GM19025 (cell line): ENCODE results near the gene FOCAD.
"Not testable (repeated sequence)": the region's sequence is repeated elsewhere in the genome, so short reads cannot be mapped to it uniquely, and the experiment has no call there.

Source experiments
- ATAC-seq: cut with Tn5 transposase; IDR thresholded peaks from one replicate; pipeline ENCODE4 v1.9.1; 2021; ENCODE audit warnings: mild to moderate bottlenecking, low read depth, moderate library complexity; ENCODE audit not compliant: unreplicated experiment

Gene FOCAD

GRCh38 chr9:20944507-20944906 is 260.4 kb downstream of the FOCAD start:
- no peak for ATAC-seq

DNA sequence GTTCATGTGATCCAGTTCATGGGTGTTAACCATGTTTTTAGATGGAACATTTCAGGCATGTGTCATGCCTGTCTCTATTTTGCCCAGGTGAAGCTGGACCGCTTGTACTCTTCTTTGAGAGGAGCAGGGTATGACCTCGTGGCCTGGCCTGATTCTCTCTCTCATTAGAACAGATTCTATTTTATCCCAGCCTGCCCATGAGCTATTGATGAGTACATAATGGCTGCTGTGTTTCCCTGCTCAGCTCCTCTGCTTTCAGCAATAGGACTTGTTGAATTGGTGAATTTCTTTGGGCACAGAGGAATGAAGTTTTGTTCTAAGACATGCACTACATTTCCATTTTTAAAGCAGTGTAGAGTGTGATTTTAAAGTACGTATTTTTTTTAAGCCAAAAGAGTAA is 261.2 kb downstream of the FOCAD start:
- no peak for ATAC-seq

DNA sequence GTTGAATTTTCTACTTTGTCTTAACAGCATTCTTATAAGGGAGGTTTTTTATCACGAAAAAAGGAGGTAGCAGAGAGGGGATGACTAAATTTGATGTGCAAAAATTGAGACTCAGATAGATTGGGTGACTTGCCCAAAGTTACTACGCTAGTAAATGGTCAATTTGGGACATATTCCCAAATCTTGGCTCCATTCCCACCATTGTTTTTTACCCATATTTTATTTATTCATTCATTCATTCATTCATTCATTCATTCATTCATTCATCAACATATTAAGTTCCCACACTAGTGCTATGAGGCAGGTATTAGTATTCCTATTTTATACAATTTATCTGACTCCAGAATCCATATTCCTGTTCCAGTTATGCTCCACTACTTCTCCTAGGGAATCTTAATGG is 261.8 kb downstream of the FOCAD start:
- no peak for ATAC-seq

DNA sequence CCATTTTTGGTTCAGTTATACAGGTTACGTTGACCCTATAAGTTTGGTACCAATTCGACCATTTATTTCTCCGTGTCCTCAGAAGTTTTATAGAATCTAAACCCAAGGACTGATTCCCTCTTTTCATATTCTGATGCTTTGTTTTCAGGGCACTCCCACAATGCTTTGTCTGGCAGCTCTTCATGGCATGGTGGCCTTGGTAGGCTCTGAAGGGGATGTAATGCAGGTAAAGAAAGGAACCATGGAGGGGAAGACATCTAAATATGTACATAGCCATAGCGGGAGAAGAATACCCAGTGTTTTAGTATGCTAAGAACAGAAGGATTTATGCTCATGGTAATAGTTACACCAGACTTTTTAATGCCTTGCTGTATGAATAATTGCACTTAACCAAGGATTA is 264.6 kb downstream of the FOCAD start:
- no peak for ATAC-seq

- ATAC-seq = no peak
These were observed 266.6 kb downstream of the FOCAD start for GRCh38 chr9:20950707-20951106.

DNA sequence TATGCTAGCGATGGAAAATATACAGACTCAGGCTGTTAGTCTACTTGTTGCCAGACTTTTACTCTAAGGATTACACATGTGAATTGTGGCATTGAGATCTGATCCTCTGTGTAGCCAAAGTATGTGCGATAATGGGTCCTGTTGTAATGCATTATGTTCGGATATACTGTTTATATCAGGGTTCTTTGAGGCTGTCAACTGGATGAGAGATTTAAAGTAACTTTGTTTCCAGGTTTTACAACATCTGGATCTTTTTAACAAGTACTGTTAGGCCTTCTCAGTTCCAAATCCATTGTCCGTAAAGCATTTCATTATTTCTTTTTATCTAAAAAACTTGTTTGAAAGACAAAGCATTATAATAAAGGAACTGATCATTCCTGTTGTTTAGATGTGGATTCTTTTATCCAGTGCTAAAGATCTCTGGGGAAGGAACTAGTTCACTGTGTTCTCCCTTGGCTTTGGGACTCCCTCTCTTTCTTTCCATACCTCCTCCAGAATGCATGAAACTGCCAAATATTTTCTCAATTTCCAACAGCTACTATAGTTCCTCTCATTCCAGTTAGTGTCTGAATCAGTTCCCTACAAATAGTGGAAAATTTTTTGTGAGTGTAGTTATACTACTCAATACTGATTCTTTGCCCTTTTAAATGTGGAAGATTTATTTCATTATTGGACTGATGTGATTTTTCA is 278.6 kb downstream of the FOCAD start:
- ATAC-seq = no peak

- no peak for ATAC-seq
These were observed 288.6 kb downstream of the FOCAD start for GRCh38 chr9:20972684-20973083.

DNA sequence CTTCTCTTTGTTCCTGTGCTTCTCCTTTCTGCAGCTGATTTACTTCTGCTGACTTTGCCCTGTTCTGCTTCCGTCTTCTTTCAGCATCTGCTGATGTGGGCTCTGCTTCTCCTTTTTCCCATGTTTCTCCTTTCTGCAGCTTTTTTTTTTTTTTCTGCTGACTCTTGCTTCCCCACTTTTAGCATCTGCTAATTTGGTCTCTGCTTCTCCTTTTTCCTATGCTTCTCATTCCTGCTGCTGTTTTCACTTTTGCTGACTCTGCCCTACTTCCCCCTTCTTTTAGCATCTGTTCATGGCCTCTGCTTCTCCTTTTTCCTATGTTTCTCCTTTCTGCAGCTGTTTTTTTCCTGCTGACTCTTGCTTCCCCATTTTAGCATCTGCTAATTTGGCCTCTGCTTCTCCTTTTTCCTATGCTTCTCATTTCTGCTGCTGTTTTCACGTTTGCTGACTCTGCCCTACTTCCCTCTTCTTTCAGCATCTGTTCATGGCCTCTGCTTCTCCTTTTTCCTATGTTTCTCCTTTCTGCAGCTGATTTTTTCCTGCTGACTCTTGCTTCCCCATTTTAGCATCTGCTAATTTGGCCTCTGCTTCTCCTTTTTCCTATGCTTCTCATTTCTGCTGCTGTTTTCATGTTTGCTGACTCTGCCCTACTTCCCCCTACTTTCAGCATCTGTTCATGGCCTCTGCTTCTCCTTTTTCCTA is 289.3 kb downstream of the FOCAD start:
- not testable (repeated sequence) for ATAC-seq

- not testable (repeated sequence) for ATAC-seq
These were observed 290.3 kb downstream of the FOCAD start for GRCh38 chr9:20974191-20974938.

DNA sequence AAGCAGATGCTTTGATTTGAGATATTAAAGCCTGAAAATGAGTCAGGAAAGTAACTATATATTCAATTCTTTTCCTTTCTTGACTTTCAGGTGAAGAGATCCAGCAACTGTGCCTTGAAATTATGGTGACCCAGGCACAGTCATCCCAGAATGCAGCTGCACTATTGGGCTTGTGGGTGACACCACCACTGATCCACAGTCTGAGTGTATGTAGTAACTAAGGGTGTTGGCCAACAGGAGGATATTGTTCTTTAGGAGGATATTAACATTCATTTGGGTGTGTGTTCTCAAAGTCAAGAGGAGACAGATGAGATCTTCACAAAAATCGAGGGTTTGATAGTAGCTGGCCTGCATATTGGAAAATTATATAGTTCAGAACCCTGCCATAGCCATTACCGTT is 294.2 kb downstream of the FOCAD start:
- ATAC-seq = no peak

GRCh38 chr9:20980832-20981455 is 296.9 kb downstream of the FOCAD start:
- no peak for ATAC-seq

GRCh38 chr9:20981486-20981885 is 297.4 kb downstream of the FOCAD start:
- ATAC-seq = no peak

DNA sequence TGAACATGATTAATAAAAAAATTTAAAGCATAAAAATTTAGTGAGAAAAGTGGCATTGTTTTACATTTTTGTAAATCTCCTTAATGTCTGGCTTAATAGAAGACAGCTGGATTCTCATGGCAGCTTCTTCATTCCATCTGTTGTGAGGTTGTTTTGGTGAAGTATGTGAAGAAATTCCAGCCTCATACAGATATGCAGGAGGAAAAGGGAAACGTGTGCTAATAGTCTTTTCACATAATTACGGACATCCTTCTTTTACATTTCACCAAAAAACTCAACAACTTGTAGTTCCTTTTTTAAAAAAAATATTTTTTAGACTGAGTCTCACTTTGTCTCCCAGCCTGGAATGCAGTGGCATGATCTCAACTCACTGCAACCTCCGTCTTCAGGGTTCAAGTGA is 300.4 kb downstream of the FOCAD start:
- no peak for ATAC-seq

DNA sequence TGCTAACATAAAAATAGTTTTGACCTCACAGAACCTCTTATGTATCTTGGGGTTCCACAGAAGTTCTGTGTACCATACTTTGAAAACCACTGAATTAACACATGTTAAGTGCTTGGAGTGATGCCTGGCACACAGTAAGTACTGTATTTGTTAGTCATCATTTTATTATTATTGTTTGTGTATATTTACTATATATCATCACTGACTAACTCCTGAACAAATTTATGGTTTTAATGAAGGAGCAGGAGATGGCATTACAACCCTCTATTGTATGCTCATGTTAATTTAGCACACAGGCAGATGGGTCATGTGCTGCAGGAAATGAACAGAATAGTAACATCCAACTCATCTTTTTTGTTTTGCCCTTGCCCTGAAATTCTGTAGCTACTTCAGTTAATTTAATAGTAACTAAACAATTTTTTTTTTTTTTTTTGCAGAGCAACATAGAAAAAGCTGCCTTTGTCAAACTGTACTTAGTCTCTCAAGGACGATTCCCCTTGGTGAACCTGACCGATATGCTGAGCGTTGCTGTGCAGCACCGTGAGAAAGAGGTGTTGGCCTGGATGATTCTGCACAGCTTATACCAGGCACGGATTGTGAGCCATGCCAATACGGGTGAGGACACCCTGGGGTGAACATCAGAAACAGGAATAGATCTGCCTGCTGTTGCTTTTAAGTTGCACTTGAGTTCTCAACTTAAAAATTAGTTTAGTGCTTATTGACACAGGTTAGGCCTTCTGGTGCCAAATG is 302.0 kb downstream of the FOCAD start:
- no peak for ATAC-seq

- ATAC-seq = no peak
These were observed 303.5 kb downstream of the FOCAD start for GRCh38 chr9:20987521-20987920.

DNA sequence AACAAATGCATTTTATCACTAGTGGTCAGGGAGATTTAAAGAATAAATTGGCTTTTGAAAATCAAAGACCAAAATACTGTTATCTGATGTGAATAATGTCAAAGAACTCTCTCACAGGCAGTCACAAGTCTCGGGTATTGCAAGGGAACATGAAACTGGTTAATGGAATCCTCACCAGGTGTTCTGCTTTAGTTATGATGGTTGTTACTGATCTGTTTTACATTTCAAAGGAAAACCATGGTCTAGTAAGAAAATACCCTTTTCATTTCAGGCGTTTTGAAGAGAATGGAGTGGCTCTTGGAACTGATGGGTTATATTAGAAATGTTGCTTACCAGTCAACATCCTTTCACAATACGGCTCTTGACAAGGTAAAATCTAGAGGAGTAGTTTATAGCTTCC is 304.0 kb downstream of the FOCAD start:
- no peak for ATAC-seq

DNA sequence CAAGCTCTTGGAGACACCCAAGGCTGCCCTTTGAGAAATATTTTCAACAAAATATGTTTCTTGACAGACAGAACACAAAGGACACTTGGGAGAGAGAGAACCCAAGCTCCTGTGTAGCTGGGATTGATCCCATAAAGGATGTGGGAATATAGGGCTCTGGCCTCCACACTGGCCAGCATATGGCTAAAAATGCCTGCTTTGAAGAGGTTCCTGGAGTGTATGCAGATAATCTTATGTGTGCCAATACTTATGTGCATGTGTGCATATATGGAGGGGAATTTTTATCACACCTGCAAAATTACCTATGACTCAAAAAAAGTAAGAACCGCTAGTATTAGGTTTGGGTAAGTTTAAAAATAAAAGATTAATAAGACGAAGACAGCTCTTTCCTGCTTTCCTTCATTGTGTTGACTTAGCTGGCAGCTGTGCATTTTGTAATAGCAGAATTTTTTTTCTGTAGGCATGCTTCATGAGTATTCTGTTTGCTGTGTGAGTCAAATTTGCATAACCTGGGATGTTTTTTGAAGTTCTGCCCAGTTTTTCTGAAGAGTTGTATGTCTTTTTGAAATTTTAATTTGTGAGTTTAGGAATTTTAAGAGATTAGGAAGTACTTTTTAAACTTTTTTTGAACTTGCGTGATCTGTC is 304.7 kb downstream of the FOCAD start:
- no peak for ATAC-seq

DNA sequence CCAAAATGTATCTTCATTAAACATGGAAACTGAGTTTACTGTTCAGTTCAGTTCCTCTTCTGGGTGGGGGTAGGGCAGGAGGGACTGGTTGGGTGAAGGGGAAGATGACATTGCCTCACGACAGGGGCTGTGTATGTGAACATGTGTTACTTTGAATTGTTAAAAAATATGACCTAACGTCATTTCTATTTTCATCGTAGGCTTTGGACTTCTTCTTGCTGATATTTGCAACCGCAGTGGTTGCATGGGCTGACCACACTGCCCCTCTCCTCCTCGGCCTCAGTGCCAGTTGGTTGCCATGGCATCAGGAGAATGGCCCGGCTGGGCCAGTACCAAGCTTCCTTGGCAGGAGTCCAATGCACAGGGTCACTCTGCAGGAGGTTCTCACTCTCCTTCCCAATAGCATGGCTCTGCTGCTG is 305.9 kb downstream of the FOCAD start:
- no peak for ATAC-seq

DNA sequence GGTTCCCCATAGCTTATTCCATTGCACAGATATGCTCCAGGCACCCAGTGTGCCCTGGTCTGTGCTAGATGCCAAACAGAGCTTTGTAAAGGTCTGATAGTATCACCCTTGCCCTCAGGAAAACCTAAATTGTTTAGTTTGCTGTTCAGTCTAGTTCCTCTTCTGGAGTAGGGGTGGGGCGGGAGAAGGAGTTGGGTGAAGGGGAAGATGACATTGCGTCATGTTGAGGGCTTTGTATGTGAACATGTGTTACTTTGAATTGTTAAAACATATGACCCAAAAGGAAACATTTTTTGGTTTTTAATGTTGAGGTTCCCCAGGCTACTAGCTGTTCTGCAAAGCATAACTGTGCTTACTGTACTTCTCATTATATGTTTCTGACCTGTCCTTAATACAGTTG is 306.8 kb downstream of the FOCAD start:
- no peak for ATAC-seq

DNA sequence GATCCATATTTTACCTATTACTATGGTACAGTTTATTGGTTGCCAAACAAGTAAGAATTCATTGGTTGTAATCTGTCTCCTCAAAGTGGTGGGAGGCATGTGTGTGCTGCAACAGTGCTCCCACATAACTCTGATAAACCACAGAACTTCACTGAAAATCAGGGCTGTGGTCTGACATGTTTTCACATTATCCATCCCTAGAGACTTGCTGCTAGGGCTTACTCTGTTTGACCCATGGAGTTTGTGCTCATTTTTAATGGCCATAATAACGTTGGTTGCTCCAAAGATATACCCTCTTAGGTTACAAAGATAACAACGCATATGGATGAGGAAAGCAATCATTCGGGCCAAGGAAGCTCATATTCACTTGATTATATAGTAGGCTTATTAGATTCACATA is 310.4 kb downstream of the FOCAD start:
- ATAC-seq = no peak
